NCI-H2029 treated with DMSO at 0.1 percent for 48 hours (cell line): ENCODE measurements around the gene CHID1.

ENCODE experiments used
- DNase-seq: peaks from one replicate; lab custom pipeline; 2025; lab: John Stamatoyannopoulos, UW

Gene CHID1

GRCh38 chr11:910044-910588 lies 494 bp downstream of the CHID1 start:
- DNase-seq, result no peak

DNA sequence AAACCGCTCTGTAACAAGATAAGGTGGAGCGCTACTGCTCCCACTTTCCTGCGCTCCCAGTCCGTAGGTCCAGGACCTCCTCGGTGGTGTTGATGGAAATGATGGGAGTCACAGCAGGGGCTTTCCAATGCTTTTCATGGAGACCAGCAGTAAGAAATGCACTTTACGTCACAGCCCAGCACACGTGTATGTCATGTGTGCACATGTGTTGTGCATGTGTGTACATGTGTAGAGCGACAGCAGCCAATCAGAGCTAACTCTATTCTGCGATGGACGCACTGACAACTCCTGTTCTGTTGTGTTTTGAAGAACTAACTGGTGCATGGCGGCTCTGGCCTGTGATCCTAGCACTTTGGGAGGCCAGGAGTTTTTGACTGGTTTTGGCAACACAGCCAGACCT lies 1.2 kb downstream of the CHID1 start:
- DNase-seq, result no peak

- DNase-seq, result no peak
These were observed 2.3 kb downstream of the CHID1 start for GRCh38 chr11:908273-908672.

GRCh38 chr11:907668-908067 lies 2.9 kb downstream of the CHID1 start:
- DNase-seq, result no peak

DNA sequence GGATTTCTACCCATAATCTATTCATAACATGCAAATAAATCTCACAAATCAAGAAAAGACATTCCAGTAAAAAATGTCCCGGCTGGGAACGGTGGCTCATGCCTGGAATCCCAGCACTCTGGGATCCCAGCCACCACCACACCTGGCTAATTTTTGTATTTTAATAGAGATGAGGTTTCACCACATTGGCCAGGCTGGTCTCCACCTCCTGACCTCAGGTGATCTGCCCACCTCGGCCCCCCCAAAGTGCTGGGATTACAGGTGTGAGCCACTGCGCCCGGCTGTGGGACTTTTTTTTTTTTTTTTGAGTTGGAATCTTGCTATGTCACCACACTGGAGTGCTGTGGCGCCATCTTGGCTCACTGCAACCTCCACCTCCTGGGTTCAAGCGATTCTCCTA lies 4.7 kb downstream of the CHID1 start:
- no peak for DNase-seq

DNA sequence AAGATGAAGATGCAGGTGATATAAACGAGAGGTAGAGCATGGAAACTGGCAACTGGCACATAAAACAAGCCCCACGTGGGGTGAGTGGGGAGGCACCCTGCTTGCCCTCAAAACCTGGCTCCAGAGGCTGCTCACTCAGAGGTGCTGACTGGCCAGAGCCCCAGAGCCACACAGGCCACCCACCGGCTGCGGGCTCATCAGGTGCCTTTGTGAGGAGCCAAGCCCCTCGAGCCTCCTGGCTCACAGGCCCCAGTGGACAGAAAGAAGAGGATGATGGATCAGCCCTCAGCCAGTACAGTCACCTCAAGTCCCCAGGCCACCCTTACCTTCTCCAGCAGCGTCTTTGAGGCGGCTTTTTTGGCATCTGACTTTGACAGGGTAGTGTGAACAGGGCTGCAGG lies 6.2 kb downstream of the CHID1 start:
- DNase-seq, result no peak

GRCh38 chr11:901452-902061 lies 9.1 kb downstream of the CHID1 start:
- DNase-seq, result no peak

GRCh38 chr11:900545-900944 lies 10.1 kb downstream of the CHID1 start:
- no peak for DNase-seq

- no peak for DNase-seq
These were observed 10.9 kb downstream of the CHID1 start for GRCh38 chr11:899724-900123.

DNA sequence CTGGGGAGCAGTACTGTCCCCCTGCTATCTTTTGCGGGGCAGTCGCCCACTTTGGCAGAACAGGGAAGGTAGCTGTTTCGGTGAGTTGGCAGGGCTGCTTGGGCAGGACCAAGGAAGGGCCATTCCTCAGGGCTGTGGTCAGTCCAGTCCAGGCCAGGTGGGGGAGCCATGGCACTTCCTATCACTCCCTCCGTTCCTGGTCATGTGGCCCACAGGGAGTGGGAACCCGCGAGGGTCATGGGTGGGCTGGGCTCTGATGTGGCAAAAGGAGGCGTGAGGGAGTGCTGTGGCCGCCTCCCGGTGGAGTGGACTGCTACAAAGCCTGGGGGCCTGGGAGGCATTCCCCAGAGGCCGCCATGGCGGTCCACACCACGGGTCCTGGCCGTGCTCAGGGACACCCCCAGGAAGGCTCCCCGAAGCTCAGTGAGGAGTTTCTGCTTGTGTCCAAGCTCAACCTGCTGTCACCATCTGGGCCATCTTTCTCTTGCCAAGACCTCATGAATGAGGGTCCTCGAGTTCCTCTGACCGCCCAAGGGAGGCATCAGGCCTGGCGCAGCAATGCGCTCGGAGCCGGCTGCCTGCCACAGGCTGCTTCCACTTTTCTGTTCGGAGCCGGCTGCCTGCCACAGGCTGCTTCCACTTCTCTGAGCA lies 11.9 kb downstream of the CHID1 start:
- DNase-seq, result no peak

- DNase-seq, result no peak
These were observed 12.5 kb downstream of the CHID1 start for GRCh38 chr11:898143-898511.

DNA sequence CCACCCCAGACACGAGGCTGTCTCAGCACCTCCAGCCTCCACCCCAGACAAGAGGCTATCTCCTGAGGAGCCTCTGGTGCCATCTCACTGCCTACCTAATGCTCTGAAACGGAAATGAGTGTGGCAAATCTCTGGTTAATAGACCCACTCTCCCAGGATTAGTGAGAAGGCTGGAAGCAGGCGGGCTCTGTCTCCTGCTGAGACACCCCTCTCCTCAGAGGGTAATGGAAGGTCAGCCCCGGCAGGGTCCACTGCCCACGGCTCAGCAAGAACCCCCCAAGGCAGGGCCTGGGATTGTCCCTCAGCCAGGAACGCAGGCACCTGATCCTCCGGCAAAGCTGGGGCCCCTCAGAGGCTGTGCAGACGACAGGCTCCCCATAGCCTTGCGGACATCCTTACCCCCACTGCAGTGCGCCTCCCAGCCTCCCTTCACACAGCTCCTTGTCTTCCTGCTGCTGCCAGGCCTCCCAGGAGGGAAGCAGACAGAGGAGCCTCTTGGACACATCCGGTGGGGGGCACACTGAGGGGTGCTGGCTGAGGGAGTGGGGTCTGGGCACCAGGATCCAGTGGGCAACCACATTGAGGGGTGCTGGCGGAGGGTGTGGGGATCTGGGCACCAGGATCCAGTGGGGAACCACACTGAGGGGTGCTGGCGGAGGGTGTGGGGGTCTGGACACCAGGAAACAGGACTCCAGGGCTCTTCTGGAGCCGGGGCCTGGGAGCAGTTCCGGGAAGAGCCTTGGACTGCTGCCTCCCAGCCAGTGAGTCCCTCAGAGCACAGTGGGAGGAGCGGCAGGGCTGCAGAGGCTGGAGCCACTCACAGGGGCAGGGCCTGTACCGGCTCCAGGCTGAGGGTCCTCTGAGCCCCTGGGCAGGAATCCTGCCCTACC lies 13.1 kb downstream of the CHID1 start:
- DNase-seq, result no peak

- no peak for DNase-seq
These were observed 15.1 kb downstream of the CHID1 start for GRCh38 chr11:895331-896110.

DNA sequence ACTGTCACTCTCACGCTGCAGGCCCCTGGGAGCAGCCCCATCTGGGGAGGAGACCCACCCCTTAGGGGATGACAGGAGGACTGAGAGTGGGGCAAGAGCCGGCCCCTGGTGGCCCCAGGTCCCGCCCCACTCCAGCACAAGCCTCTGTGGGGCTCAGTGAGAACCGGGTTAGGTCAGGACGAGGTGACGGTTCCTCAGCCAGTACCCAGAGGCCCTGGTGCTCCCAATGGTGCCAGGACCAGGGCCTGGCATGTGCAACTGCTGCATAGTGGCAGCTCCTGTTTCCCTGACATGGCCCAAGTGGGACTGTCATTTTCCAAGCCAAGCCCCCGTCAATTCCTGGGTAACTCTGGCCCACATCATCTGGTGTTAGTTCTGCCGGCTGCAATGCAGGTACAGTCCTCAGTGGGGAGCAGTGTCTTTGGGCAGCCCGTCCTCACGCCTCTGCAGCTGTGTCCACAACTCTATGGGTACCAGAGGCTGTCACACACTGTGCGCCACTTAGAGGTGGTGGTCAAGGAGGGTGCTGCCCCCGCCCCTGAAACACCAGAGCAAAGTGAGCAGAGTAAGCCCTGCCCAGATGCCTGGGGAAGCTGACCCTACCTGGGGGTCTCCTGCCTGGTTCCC lies 15.9 kb downstream of the CHID1 start:
- no peak for DNase-seq

GRCh38 chr11:893008-893654 lies 17.5 kb downstream of the CHID1 start:
- DNase-seq, result no peak

GRCh38 chr11:890794-891540 lies 19.6 kb downstream of the CHID1 start:
- no peak for DNase-seq

DNA sequence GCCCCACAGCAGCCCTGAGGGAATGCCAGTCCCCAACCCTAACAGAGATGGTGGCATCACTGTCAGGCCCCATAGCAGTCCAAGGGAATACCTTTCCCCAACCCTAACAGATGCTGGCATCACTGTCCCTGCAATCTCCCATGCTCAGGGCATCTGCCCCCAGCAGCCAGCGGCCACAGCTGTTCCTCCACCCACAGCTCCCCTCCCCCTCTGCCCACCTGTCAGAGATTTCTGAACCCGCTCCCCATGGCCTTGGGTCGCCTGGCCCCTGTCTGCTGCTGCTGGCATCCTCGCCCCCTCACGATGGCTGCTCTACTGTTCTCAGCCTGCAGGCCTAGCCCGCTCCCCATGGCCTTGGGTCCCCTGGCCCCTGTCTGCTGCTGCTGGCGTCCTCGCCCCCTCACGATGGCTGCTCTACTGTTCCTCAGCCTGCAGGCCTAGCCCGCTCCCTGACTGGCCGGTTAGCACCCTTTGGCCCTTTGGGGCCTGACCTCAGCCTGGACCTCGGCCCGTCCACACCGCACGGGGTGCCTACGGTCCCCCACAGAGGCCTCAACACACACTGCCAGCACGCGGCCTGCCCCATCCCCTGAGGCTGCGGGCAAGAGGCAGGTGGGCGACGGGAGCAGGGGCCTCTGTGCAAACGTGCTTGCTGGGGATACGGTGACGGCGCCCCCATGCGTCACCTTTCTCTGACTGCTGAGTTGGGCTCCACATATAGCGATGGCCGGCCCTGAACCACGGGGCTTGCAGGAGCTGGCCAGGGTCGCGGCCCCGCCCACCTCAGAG lies 20.7 kb downstream of the CHID1 start:
- no peak for DNase-seq

DNA sequence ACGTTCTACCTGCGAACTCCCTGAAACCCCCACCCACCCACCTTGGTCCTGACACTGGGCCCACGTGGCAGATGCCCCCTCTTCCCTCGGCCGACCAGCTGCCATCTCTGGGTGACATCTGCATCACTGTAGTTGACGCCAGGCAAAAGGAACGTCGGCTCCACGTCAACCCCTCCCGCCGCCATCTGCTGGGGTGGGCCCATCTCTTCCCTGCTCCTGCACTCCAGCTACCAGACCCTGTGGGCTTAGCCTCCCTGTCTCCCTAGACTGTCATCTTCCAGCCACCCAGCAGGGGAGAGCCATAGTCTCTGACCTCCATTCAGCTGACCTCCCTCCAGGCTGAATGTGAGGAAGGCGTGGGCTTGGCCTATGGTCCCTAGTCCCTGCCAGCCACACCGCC lies 21.4 kb downstream of the CHID1 start:
- DNase-seq, result no peak
